Measurements from ENCODE around the gene MALRD1.

DNA sequence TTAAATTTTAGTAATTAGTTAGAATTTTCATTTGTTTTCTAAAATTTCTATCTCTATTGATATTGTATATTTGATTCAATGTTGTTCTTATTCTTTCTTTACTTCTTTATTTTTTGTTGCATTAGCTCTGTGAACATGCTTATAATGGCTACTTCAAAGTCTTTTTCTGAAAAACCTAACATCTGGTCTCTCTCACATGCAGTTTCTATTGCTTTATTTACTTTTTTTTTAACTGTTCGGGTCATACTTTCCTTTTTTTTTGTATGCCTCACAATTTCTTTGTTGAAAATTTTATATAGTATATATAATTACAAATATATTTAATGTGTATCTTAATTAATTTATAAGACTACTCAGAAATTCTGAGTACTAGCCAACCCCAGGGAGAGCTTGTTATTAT lies 715.5 kb downstream of the MALRD1 start:
- TF ChIP-seq, protein P1, sequence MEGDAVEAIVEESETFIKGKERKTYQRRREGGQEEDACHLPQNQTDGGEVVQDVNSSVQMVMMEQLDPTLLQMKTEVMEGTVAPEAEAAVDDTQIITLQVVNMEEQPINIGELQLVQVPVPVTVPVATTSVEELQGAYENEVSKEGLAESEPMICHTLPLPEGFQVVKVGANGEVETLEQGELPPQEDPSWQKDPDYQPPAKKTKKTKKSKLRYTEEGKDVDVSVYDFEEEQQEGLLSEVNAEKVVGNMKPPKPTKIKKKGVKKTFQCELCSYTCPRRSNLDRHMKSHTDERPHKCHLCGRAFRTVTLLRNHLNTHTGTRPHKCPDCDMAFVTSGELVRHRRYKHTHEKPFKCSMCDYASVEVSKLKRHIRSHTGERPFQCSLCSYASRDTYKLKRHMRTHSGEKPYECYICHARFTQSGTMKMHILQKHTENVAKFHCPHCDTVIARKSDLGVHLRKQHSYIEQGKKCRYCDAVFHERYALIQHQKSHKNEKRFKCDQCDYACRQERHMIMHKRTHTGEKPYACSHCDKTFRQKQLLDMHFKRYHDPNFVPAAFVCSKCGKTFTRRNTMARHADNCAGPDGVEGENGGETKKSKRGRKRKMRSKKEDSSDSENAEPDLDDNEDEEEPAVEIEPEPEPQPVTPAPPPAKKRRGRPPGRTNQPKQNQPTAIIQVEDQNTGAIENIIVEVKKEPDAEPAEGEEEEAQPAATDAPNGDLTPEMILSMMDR (IDR thresholded peaks at IDR 0.05), result no peak
- TF ChIP-seq POLR2A (IDR thresholded peaks at IDR 0.05), result no peak

All from sigmoid colon (tissue), 3 donors.